Measurements from ENCODE around the gene RNASET2. TPM values are rescaled to one million over a fixed set of nuclear protein-coding genes. Genes with fewer than 3 reads are reported as not detected.

Gene RNASET2
- polyA plus RNA-seq (ENCODE audit: low read depth in 6 of 6): 100 to 1,000 TPM; 472 to 744 (median 534) TPM

- H3K9me3 Mint-ChIP-seq: peaks cover 0 to 3% (median 0%) of the 10 kb centered on the region in 7 donors
- H3K4me1 Mint-ChIP-seq: peaks cover 69 to 83% (median 81%) of the 10 kb centered on the region in 3 donors
- DNase-seq: peak; percentile 98
- peak within 1 kb of the TSS; percentile 99 to 100 (median 100) for H3K27ac Mint-ChIP-seq
- peak within 1 kb of the TSS; percentile 94 to 100 (median 96) for H3K4me3 Mint-ChIP-seq
- H3K27me3 Mint-ChIP-seq: peaks cover 0 to 4% (median 0%) of the 10 kb centered on the region in 3 donors
- H3K36me3 Mint-ChIP-seq: peaks cover 0 to 8% of the 10 kb centered on the region in 2 donors
- ATAC-seq (ENCODE audit: low read depth in 2 of 2): peak; percentile 79 to 80
Measured at GRCh38 chr6:166956444-166957086, at the start of gene RNASET2. RNASET2 (minus strand) TSS chr6:166956550; CDS start chr6:166956182, 368 bp downstream.

- peak overlapping the region in 1 of 8 donors; percentile 10 for H3K4me3 Mint-ChIP-seq
- peak overlapping the region in 1 of 6 donors; percentile 11 for H3K27ac Mint-ChIP-seq
- DNase-seq (no peak), ATAC-seq (ENCODE audit: low read depth in 2 of 2) (no peak)
- no peaks in the 10 kb centered on the region for H3K27me3 Mint-ChIP-seq
- no peaks in the 10 kb centered on the region for H3K9me3 Mint-ChIP-seq
- H3K4me1 Mint-ChIP-seq: peaks cover 17 to 25% (median 20%) of the 10 kb centered on the region in 3 donors
- peaks cover 14 to 36% of the 10 kb centered on the region in 2 donors for H3K36me3 Mint-ChIP-seq
Measured at GRCh38 chr6:167005350-167006159, 49.2 kb upstream of the RNASET2 start.

GRCh38 chr6:167000759-167001158, 44.4 kb upstream of the RNASET2 start:
- H3K4me1 Mint-ChIP-seq: peaks cover 23 to 30% (median 27%) of the 10 kb centered on the region in 3 donors
- no peaks in the 10 kb centered on the region for H3K9me3 Mint-ChIP-seq

GRCh38 chr6:166999884-167000253, 43.5 kb upstream of the RNASET2 start:
- no peak for DNase-seq
- H3K9me3 Mint-ChIP-seq: no peaks in the 10 kb centered on the region
- no peak for ATAC-seq (ENCODE audit: low read depth in 2 of 2)

More at GRCh38 chr6:167000759-167001158, 44.4 kb upstream of the RNASET2 start:
- peak overlapping the region; percentile 75 to 93 (median 87) for H3K4me3 Mint-ChIP-seq
- H3K36me3 Mint-ChIP-seq: peaks cover 5 to 9% of the 10 kb centered on the region in 2 donors
- H3K27ac Mint-ChIP-seq: peak overlapping the region in 5 of 6 donors; percentile 3 to 82 (median 24)
- no peaks in the 10 kb centered on the region for H3K27me3 Mint-ChIP-seq
- no peak for DNase-seq
- ATAC-seq (ENCODE audit: low read depth in 2 of 2): no peak

GRCh38 chr6:166999145-166999883, 43.0 kb upstream of the RNASET2 start, which contains the start of gene CEP43:
CEP43 (plus strand) TSS chr6:166999397; CDS start chr6:166999413, 16 bp downstream.
- peaks cover 25 to 30% (median 28%) of the 10 kb centered on the region in 3 donors for H3K4me1 Mint-ChIP-seq
- peak within 1 kb of the TSS; percentile 87 to 96 (median 90) for H3K4me3 Mint-ChIP-seq
- DNase-seq (peak; percentile 94), ATAC-seq (ENCODE audit: low read depth in 2 of 2) (peak; percentile 91 to 92)
- H3K36me3 Mint-ChIP-seq: peaks cover 5 to 7% of the 10 kb centered on the region in 2 donors
- H3K9me3 Mint-ChIP-seq: no peaks in the 10 kb centered on the region
- H3K27me3 Mint-ChIP-seq: no peaks in the 10 kb centered on the region
- peak within 1 kb of the TSS; percentile 33 to 92 (median 86) for H3K27ac Mint-ChIP-seq

More at GRCh38 chr6:166999884-167000253, 43.5 kb upstream of the RNASET2 start:
- no peaks in the 10 kb centered on the region for H3K27me3 Mint-ChIP-seq
- peak overlapping the region; percentile 78 to 96 (median 87) for H3K4me3 Mint-ChIP-seq
- H3K4me1 Mint-ChIP-seq: peaks cover 24 to 30% (median 25%) of the 10 kb centered on the region in 3 donors
- H3K36me3 Mint-ChIP-seq: peaks cover 2% of the 10 kb centered on the region in 2 donors
- peak overlapping the region in 4 of 6 donors; percentile 59 to 84 (median 79) for H3K27ac Mint-ChIP-seq

- H3K4me3 Mint-ChIP-seq: peak overlapping the region; percentile 87 to 96 (median 90)
- peak; percentile 11 for DNase-seq
- peaks cover 5 to 7% of the 10 kb centered on the region in 2 donors for H3K36me3 Mint-ChIP-seq
- no peaks in the 10 kb centered on the region for H3K27me3 Mint-ChIP-seq
- peak; percentile 0 to 1 for ATAC-seq (ENCODE audit: low read depth in 2 of 2)
- H3K9me3 Mint-ChIP-seq: no peaks in the 10 kb centered on the region
- peaks cover 25 to 30% (median 28%) of the 10 kb centered on the region in 3 donors for H3K4me1 Mint-ChIP-seq
- H3K27ac Mint-ChIP-seq: peak overlapping the region in 2 of 6 donors; percentile 72 to 84
Measured at GRCh38 chr6:166998256-166999144, 42.1 kb upstream of the RNASET2 start.

GRCh38 chr6:166997768-166998255, 41.5 kb upstream of the RNASET2 start:
- peaks cover 5 to 7% of the 10 kb centered on the region in 2 donors for H3K36me3 Mint-ChIP-seq
- ATAC-seq (ENCODE audit: low read depth in 2 of 2) (peak in 1 of 2 donors; percentile 6), DNase-seq (peak; percentile 29)
- peak overlapping the region; percentile 64 to 93 (median 87) for H3K4me3 Mint-ChIP-seq
- H3K27ac Mint-ChIP-seq: peak overlapping the region in 3 of 6 donors; percentile 20 to 30 (median 21)
- peaks cover 25 to 30% (median 28%) of the 10 kb centered on the region in 3 donors for H3K4me1 Mint-ChIP-seq
- no peaks in the 10 kb centered on the region for H3K27me3 Mint-ChIP-seq
- no peaks in the 10 kb centered on the region for H3K9me3 Mint-ChIP-seq

- ATAC-seq (ENCODE audit: low read depth in 2 of 2) (no peak), DNase-seq (no peak)
- Mint-ChIP-seq H3K36me3 (peaks cover 5 to 7% of the 10 kb centered on the region in 2 donors), H3K27me3 (no peaks in the 10 kb centered on the region), H3K27ac (peak overlapping the region in 1 of 6 donors; percentile 20), H3K4me3 (peak overlapping the region; percentile 64 to 93 (median 87)), H3K9me3 (no peaks in the 10 kb centered on the region), H3K4me1 (peaks cover 25 to 30% (median 28%) of the 10 kb centered on the region in 3 donors)
Measured at GRCh38 chr6:166997348-166997747, 41.0 kb upstream of the RNASET2 start.

- Mint-ChIP-seq H3K4me1 (peaks cover 22 to 23% (median 22%) of the 10 kb centered on the region in 3 donors), H3K27me3 (no peaks in the 10 kb centered on the region), H3K4me3 (no peak overlapping the region), H3K27ac (no peak overlapping the region), H3K9me3 (no peaks in the 10 kb centered on the region), H3K36me3 (peaks cover 5 to 7% of the 10 kb centered on the region in 2 donors)
- ATAC-seq (ENCODE audit: low read depth in 2 of 2) (no peak), DNase-seq (no peak)
Measured at GRCh38 chr6:166996406-166996805, 40.1 kb upstream of the RNASET2 start.

GRCh38 chr6:166989427-166990032, 33.2 kb upstream of the RNASET2 start:
- Mint-ChIP-seq H3K4me1 (peaks cover 7 to 21% (median 12%) of the 10 kb centered on the region in 3 donors), H3K9me3 (no peaks in the 10 kb centered on the region), H3K4me3 (no peak overlapping the region), H3K27me3 (no peaks in the 10 kb centered on the region), H3K27ac (peak overlapping the region in 2 of 6 donors; percentile 22 to 23), H3K36me3 (peaks cover under 1 to 1% of the 10 kb centered on the region in 2 donors)
- DNase-seq (peak; percentile 53), ATAC-seq (ENCODE audit: low read depth in 2 of 2) (peak; percentile 61 to 79)

- Mint-ChIP-seq H3K27ac (no peak overlapping the region), H3K4me3 (no peak overlapping the region), H3K36me3 (no peaks in the 10 kb centered on the region), H3K27me3 (no peaks in the 10 kb centered on the region), H3K4me1 (peaks cover 7 to 21% (median 12%) of the 10 kb centered on the region in 3 donors), H3K9me3 (no peaks in the 10 kb centered on the region)
- ATAC-seq (ENCODE audit: low read depth in 2 of 2): no peak
- no peak for DNase-seq
Measured at GRCh38 chr6:166988674-166989201, 32.4 kb upstream of the RNASET2 start.

All from naive B cell (primary cell).